Islet precursor cell (in vitro differentiated cells): ENCODE results near the gene ZNF638.

Experiments used
- DNase-seq: peaks from one replicate; pipeline ENCODE4 v3.0.0-alpha.2; 2018

ZNF638 gene

DNA sequence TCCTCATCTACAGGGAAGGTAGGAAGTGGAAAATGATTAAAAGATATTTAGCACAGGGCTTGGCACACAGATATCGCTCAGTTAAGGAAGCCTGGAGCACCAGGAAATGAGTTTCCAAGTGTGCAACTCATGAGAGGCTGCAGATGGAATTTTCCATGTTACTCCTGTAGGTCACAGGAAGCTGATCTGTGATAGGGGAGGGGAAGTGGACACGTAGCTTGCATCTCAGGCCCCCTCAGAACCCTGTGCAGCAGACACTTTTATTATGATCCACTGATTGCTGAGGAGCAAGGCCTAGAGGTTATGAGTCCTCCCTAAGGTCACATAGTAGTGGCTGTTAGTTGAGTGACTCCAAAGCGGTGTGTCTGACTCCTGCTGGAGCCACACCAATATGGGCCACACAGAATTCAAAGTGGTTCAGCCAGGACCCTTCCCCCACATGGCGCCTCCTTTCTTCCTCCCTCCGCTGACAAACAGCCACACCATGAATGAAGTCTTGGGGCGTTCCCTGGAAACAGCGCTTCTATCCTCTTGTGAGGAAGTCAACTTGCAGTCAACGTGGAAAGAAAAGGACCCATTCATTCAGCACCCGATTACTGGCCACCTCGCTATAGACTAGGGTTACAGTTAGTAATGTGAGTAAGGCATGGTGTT, 143.3 kb downstream of the ZNF638 start:
- DNase-seq, result no peak

DNA sequence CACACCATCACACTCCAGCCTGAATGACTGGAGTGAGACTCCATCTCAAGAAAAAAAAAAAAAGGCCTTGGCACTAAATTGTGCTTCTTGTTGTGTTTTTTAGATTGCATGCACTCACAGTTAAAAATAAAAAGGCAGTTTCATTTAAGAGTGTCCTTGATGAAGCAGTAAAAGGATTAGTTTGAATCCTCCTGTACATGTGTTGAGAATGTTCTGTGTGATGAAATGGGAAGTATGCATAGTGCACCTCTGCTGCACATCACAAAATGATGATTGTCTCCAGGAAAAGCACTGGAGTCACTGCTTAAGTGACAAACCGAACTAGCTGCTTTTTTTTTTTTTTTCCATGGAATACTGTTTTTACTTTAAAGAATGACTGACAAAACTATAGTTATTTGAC, 144.9 kb downstream of the ZNF638 start:
- DNase-seq, result no peak

DNA sequence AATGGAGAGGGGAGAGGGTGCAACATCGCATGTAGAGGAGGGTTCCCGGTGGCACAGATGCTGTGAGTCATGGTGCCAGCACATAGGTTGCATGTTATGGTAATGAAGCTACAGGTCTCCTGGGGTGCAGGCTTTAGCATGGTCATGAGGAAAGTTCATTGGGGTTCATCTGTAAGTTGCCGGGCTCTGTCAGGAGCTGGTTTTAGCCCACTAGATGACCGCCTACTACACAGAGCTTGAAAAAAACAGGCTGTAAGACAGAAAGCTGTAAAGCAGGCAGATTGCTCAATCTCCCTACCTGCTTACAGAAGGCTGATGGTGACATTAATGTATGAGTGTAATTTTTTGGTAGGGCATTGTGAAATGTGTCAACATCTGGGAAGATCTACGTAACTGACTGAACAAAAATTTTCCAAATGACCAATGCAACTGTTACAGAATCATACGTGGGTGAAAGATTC, 145.7 kb downstream of the ZNF638 start:
- no peak for DNase-seq

DNA sequence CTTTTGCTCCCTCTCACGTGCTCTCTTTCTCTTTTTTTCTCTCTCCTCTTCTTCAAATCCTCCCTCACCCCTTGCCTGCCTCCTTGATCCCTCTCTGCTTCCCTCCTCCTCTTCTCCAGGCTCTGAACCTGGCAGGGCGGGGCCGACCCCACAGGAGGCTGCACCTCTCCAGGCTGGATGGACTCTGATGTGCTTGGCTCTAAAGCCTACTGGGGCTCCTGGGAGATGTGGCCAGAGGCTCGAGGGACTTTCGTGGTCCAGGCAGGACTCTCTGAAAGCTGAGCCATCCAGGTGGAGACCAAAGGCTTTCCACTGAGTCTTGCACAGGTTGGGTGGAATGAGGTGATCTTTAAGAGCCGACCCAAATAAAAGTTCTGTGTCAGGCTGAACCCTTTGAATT, 147.2 kb downstream of the ZNF638 start:
- no peak for DNase-seq

DNA sequence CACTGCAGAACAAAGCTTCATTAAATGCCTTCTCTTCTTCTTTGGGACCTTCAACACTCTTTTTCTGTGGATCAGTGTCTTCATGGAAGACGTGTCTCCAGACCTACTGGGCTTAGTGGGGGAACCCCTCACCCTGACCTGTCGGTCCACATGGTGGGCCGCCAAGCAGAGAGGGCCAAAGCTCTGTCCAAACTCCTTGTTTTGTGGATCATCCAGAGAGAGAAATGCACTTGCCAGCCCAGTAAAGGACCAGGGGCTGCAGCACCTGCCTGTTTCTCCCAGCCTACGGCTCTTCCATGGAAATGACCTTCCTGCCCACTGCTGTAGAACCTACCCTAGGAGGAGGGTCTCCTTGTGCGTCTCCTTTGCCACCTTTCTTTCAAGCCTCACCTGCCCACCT, 147.7 kb downstream of the ZNF638 start:
- DNase-seq, result no peak

DNA sequence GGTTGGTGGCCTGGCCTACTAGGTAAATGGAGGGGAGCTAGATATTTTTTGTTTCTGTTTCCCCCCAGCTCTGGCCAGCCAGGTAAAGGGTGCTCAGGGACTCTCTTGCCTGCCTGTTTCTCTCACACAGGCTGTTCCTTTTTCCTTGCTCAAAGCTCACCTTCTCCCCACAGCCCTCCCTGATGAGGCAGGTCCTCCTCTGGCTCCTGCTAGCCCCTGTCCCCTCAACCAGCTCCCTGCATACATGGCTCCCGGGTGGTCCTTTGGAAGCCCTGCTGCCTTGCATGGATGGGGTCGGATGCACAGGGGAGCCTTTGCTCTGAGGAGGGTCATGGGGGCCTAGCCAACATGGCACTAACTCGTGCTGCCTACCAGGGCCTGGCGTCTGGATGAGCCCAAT, 149.5 kb downstream of the ZNF638 start:
- DNase-seq, result no peak

DNA sequence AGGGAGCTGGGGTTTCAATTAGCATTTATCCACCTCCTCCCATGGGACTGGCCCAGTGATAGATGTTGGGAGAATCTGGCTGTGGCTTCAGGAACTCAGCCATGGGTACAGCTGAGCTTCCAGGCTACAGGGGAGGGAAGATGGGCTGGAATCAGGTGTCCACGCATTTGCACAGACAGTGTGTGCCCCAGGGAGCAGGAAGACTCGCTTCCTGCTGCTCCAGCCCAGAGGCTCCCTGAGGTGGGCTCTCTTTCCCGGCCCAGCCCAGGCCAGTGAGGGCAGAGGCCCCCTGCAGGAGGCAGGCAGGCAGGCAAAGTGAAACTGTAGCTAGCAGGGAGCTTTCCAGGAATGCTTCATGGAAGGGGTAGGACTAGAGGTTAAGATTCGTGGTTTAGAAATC, 150.5 kb downstream of the ZNF638 start:
- peak; percentile 60 for DNase-seq

DNA sequence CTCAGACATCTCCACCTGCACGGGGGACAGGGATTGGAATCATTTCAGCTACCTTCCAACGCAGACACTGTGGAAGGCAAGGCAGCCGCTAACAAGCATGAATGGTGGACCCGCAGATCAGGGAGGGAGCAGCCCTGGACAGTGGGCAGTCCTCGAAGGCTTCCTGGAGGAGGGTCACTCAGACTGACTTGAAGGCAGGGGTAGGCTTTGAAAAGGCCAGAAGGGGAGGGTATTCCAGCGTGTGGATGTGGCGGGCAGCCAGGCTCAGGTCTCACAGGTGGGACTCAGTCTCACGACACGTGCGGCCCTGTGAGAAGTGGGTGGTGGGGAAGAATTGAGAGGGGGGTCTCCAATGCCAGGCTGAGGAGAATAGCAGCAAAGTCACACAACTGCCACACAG, 151.7 kb downstream of the ZNF638 start:
- DNase-seq, result no peak

DNA sequence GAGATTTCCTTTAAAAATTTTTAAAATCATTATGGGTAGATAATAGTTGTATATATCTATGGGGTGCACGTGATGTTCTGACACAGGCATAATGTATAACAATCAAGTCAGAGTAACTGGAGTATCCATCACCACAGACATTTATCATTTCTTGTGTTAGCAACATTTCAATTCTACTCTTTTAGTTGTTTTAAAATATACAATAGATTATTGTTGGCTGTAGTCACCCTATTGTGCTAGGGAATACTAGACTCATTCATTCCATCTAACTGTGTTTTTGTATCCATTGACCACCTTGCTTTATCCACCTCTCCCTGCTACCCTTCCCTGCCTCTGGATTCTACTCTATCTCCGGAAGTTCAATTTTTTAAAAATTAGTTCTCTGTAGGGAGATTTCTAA, 152.8 kb downstream of the ZNF638 start:
- no peak for DNase-seq
